ENCODE results near the gene TSPAN7.

Gene TSPAN7

DNA sequence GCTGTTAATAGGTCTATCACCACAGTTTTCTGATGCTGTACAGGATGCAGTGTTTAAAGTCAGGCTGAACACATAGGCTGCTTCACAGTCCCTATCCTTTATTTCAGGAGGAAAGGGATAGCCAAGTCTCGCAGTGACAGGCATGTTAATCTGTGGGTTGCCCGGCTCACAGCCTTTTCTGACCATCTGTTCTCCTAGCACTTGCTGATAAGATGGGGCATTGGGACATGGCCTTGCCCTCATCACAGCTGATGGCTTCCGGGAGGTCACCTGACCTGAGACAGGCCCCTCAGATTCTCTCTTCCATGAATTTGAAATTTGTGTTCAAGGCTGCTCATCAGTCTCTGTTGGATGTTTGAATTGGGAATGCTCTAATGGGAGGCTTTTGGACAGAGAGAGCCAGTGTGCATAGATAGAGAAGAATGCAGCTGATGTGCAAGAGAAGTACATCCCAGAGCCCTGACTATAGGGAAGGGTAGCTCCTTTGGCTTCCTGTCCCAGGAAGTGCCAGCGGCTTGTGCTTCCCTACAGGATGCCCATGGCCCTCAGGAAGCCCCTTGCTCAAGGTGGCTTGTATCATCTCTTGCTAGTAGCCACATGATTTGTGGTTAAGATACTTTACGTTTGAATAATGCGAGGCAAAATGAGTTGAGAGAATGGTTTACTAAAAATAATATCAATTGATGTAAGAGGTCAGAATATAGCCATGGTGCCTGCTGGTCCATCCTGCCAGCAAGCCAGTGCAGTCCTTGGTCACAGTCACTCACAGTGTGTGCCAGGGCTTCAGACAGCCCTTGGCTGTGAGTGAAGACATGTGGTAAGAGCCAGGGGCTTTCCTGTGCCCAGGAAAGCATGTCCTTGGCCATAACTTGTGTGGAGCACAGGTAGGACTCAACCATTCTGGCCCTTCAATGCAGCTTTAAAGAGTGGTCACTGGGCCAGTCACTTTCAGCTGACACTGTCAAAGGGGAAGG, 88.6 kb downstream of the TSPAN7 start:
- no peak for DNase-seq

DNA sequence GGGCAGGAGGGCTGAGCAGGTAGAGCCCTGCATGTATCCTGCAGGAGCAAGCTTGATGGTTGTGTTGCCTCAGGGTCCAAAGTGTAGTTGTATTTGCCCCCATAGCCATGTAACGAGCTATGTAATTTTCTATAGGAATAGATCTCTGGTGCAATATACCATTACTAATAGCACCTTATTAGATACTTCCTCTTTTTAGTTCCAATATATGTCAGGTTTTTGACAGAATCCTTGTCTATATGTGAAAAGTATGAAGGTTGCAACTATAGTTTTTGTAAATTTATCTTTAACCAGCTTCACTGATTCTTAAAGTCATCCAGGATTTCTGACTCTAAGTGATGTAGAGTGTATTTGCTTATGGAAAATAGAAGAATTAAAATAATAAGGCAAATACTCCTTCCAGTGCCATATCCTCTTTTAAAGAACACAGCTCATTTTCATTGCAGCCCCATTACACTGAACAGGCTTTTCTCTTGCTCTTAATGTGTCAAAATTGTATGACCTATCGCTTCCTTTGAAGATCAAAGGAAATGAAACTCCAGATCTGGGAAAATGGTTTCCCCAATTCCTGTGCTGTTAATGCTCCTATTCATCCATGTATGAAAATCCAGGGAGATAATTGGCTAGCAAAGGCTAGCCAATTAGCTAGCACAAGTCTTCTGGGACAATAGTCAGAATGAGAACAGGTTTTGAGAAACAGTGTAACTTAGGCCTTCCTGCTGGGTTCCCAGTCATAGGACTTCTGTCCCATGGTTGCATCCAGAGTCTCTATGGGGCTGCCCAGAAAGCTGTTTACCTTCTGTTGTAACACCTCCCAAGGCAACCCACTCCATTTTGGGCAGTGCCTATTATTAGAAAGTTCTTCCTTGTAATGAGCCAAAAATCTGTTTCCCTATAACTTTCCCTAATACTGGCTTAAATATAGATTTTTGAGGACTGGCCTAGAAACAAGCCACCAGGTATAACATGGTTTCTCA, 90.6 kb downstream of the TSPAN7 start:
- no peak for DNase-seq

DNA sequence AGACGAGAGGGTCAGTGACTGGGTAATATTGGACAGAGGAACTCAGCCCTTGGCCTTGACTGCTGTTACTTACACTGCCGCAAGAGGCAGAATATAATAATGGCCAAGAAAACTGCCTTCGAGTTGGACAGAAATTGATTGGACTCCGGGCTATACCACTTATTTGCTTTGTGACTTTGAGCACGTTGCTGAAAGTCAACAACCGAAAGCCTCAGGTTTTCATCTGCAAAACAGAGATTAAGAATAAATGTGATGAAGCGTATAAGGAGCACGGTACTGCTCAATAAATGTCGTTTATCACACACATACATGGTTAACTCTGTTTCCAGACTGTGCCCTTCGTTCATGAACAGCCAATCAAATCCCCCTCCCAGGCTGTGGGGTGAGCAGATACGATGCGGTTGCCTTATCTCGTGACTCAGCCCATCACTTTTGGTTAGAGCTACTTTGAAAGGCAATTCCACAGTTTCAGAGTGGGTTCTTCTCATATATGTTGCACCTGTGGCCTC, 91.6 kb downstream of the TSPAN7 start:
- DNase-seq: no peak

DNA sequence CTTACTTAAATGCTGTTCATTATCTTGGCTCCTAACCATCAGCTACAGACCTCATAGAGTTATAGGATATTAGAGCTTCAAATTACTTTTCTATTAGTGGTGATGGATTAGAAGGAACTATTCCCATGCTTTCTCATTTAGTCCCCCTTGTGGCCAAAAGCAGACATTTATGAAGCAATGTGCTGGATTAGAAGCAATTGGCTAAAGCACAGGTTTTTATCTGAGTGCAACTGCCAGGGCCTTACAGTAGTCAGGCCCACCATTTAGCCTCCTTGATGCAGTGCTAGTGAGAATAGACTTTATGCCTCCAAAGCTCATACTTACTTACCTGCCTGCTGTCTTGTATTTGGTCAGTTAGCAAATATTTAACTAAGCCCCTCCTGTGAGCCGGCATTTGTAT, 93.0 kb downstream of the TSPAN7 start:
- DNase-seq: peak; percentile 8

DNA sequence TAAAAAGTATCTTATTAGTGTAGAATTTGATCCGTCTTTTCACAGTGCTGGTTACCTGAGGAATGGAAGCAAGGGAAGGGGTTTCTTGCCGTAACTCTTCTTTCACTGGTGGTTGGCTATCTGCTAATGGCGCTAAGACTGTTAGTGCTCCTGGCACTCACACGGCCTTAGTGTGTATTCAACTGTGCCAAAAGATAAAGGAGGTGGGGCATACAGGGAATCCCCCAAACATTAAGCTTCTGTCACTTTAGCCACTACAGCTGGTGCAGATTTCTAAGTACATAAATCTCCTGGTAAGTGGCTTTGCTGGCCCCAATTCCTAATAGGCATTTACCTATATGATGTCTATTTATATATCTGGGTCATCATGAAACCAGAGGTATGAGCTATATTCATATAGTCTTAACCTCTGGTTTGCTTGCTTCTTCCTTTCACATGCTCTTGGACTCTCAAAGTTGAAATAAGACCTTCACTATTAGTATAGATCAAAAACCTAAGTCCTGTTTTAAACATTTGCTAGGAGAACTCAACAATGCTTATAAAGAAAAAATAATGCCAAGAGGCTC, 95.1 kb downstream of the TSPAN7 start:
- no peak for DNase-seq

DNA sequence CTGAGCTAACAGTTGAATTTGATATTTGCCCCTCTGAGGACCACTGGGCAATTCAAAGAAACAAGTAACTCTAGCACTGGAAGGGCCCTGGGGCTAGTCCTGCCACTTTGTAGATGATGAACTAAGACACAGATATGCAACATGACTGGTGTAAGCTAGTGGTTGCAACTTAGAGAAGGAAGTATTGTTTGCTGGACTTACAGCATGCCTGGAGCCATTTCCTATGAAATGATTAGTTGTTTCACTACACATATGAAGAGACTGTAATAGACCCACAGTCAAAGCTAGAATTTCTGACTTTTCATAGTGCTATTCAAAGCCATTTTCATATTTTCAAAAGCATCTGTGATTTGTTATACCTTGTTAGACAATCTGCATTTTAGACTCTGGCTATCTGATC, 96.2 kb downstream of the TSPAN7 start:
- DNase-seq: no peak

DNA sequence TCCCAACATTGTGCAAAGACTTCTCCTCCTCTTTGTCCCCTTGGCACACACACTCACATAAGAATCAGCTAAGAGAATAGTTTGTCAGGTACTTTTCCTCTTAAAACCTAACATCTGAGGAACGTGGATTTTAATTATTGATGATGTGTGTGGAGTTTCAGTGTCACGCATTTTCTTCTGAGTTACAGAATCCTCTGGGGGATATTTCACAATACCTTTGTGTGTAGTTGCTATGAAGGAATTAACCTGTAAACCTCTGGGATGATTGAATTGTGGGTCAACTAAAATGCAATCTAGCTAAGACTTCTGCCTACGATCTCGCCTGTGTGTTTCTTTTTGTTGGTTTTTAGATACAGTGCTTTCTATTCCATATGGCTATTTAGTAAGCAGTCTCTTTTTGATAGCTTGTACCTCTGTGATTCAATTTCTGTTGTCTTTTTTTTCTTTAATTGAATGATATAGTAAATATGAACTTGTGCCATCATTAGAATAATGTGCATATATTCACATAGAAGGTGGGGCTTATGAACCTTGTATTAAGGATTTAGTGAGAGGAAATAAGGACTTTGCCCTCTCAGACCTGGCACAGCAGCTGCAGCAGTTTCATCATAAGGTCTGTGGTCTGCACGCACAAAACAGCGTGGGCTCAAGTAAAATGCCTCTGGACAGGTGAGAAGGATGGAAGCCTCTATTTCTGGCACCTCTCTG, 99.2 kb downstream of the TSPAN7 start:
- DNase-seq: no peak

DNA sequence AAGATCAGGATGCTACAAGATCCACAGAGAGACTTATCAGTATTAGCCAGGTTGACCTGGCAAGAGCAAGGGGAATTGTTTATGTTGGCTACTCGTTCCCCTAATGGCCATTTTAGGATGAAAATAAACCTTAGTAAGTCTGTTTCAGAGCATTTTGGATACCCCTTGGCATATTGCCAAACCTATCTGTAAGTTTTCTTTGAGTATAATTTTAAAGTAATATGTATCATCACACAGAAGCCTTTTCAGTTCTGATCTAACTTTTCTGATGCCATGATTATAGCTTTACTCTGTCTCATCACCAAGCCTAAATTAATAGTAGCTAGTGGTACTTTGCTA, 99.7 kb downstream of the TSPAN7 start:
- no peak for DNase-seq

DNA sequence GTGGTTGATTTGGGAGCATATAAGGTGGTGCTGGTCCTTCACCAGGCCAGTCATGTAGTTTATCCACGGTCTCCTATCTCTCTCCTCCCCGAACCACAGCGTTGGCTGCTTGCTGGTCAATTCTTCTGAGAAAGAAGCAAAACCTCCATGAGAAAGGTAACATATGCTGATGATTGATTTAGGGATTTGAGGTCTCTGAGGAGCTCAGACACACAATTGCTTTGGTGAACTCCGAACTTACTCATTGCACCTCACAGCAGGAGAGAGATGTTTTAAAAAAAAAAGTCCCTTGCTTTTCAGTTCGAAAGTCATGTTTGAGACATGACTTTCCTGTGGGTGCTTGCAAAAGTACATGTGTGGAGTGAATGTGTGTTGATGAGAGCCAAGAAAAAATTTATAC, 100.2 kb downstream of the TSPAN7 start:
- DNase-seq: no peak

DNA sequence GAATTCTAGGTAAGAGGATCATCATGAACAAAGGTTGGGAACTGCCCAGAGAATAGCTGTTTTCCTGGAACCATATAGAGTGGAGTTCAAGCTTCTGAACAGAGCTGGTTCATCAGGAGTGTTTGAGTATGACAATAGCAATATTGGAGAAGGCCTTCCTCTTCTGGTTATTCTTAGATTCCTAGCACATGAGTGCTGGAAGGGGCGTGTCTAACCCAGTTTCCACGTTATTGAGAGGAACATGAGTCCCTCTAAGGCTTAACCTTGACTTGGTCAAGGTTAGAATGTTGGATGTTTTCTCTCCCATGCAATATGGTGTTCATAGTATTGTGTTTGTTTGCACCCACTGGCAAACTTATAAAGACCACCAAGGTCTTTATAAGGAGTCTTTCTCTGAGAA, 101.3 kb downstream of the TSPAN7 start:
- no peak for DNase-seq

DNA sequence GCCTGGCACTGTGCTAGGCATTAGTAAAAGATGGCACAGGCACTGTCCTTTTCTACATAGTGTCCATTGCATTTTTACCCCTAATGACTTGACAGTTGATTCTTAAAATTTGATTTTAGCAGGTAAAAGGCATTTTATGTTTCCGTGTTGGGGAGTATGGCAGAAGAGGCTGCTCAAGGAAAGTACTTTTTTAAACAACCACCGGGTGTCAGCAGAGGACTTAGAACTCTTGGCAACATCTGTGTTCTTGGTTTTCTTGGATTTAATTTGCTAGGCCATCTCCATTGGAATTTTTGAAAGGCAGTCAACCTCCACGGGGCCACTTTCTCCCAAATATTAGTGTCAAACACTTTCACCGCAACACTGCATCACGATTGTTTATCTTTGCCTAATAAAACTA, 102.9 kb downstream of the TSPAN7 start:
- peak; percentile 2 for DNase-seq

DNA sequence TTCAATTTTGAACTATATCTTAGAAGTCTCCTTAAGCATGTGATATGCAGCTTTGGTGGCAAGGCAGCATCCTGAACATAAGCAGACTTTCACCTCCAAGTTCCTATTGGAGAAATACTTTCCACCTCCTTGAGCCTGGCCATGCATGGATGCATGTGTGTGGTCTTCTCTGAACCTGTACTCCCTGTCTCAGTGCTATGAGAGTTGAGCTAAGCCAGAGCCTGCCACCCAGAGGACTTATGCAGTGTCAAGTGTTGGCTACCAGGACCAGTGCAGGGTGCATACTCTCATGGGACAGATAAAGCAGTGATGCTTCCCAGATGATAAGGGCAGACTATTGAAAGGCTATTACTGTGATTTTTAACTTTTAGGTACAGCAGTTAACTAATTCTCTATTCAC, 105.6 kb downstream of the TSPAN7 start:
- DNase-seq: no peak

DNA sequence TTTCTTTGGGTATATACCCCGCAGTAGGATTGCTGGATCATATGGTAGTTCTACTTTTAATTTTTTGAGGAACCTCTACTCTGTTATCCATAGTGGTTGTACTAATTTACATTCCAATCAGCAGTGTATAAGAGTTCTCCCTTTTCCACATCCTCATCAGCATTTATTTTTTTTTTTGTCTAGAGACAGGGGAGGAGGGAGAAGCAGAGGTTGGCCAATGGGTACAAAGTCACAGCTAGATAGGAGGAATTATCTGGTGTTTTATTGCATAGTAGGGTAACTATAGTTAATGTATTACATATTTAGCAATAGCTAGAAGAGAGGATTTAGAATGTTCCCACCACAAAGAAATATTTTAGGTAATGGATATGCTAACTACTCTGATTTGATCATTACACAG, 107.4 kb downstream of the TSPAN7 start:
- DNase-seq: no peak

DNA sequence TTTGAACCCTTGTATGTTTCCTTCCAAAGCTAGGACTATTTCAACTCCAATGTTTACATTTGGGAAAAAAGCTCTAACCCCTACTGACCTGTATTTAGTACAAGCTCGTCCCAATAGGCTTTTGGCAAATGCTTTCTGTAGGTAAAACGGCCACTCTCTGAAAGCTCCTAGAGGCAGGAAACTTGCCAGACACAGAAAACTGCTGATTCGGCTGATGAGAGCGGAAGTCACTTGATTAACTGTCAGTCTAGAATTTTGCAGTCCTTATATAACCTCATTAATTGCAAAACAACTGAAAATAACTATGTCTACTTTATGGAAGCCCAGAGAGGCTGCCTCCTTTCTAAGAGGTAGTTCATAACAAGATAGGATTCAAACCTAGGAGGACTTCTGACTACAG, 108.1 kb downstream of the TSPAN7 start:
- DNase-seq: no peak

DNA sequence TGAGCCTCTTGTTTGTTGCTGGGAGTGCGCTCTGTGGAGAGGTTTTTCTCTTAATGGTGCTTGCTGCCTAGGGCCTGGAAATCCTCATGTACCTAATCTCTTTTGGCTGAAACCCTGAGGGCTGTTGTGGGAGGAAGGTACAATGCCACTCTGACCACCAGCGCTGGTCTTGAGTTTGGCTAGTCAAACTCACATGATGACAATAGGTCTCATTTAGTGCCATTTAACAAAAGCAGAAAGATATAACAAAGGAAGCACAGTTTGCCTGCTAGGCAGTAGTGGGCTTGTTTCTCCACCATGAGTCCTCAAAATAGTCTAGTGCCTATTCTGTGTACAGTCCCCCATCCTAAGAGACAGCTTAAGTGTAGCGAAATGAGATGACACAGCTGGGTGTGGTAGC, 111.3 kb downstream of the TSPAN7 start:
- no peak for DNase-seq

DNA sequence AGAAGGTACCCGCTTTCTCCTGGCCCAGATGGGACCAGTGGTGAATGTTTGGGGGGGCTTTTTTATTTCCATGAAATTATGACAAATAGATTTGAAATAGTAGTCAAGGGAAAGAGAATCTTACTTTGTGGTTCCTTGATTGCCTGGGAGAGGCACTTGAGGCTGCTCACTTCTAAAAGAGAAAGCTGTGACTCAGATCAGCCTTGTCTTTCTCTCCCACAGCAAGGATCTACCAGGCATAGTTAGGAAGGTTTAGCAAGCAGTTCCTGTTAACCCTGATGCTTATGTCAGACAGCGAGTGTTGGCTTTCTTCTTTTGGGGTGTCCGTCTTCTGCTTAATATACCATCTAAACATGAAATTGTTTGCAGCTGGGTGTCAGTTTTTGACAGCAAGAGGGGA, 114.5 kb downstream of the TSPAN7 start:
- no peak for DNase-seq

DNA sequence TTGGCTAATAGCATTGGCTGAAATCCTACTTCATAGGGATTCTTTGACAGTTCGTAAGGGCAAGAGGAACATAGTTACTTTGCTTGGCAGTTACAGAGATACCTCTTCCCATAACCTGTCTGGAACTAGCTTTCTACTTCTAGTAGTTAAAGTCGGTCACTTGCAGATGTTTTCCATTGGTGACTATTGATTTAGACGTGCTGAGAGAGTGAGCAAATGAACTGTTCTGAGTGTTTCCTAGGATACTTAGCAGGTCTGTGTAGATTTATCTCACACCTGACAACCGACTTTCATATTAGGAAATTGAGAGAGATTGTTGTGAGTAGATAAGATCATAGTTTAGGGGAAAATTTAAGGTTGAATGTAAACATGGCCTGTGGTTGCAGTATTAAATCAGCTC, 116.8 kb downstream of the TSPAN7 start:
- DNase-seq: no peak

DNA sequence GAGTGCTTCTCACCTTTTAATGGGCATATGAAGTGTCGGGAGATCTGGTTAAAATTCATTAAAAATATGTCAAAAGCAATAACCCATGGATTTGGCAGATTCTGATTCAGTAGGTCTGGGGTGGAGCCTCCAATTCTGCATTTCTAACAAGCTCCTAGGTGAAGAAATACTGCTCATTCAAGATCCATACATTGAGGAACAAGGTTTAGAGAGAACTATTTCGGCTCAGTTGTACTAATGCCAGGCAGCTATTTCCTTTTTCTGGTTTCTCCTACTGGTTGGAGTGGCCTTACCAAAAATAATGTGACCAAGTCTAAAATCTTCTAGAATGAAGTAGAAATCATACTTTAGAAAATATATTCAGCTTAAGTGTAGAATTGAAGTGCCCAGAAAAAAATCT, 117.5 kb downstream of the TSPAN7 start:
- DNase-seq: no peak

DNA sequence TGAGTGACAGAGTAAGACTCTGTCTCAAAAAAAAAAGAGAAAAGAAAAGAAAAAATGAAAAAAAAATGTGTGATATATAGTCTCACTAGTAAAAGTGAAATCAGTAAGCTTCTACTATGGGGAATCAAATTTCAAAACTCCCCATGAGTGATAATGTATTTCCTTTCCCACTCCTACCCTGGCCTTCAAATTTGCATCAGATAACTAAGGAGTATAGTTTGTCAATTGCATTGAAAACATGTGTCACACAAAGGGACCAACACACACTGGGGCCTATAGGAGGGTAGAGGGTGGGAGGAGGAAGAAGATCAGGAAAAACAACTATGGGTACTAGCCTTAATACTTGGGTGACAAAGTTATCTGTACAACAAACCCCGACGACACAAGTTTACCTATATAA, 118.4 kb downstream of the TSPAN7 start:
- DNase-seq: no peak

DNA sequence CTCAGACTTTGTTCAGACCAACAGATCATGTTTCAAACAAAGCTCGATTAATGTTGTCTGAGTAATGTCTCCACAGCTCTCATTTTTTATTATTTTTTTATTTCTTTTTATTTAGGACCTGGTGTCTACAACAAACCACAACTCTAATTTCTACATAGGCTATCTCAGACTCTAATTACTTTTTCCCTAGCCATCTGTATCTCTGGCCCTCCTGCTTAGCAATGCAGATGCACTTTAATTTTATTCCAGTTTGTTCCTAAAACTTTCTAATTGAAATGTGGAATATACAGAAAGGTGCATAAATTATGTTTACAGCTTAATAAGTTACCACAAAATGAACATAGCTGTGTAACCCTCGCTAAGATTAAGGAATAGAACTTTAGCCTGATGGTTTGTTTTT, 120.8 kb downstream of the TSPAN7 start:
- no peak for DNase-seq

DNA sequence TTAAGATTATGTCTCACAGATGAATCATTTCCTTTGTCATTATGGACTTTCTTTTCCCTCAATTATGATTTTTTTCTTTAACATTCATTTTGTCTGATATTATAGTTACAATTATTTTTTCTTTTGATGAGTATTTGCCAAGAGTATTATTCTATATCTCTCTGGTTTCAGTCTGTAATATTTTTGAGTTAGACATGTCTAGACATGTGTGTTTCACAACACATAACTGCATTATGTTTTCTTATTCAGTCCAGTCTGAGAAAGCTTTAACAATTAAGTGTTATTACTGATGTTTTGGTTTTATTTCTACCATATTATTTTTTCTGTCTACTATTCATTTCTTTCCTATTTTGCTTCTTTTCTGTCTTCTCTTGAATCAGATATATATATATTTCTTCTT, 131.6 kb downstream of the TSPAN7 start:
- DNase-seq: no peak

DNA sequence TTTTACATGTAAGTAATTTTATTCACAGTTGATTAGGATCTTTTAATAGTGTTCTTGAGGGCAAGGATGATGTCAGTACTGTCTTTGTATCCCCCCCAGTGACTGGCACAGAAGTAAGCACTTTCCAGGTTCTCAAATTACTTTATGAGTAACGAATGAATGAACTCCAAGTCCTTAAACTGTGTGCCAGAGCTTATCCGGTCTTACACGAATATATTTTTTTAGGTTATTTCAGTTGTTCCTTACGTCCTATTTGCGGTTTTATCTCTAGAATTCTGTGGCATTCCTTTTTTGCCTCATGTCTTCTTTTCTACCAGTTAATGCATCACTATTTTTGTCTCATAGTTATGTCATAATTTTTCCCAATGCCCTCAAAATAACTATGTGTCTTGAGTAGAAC, 133.1 kb downstream of the TSPAN7 start:
- DNase-seq: no peak

DNA sequence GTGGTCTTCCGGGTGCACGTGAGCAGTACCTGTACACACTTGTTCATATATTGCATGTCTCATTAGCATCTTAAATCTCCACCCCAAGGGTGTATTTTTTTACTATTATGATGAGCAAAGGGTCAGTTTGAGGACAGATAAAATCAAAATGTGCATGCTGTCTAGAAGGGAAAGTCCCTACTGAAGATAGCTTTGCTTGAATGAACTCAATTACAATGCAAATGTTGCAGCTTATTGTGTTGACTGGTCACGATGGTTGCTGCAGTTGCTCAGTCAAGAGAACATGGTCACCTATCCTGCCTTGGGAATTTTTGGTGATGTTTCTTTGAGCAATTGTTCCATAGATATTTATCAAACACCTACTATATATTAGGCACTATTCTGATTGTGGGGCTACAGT, 136.1 kb downstream of the TSPAN7 start:
- no peak for DNase-seq
